ENCODE measurements around the gene C2orf68. TPM values are rescaled to one million over a fixed set of nuclear protein-coding genes. Genes with fewer than 3 reads are reported as not detected.
A peak's percentile ranks its signal among the peaks of the same experiment; 100 is the strongest.

C2orf68 gene
- total RNA-seq, 4 donors from 2014 or later, result 9.4 to 17.1 (median 14.7) TPM

DNA sequence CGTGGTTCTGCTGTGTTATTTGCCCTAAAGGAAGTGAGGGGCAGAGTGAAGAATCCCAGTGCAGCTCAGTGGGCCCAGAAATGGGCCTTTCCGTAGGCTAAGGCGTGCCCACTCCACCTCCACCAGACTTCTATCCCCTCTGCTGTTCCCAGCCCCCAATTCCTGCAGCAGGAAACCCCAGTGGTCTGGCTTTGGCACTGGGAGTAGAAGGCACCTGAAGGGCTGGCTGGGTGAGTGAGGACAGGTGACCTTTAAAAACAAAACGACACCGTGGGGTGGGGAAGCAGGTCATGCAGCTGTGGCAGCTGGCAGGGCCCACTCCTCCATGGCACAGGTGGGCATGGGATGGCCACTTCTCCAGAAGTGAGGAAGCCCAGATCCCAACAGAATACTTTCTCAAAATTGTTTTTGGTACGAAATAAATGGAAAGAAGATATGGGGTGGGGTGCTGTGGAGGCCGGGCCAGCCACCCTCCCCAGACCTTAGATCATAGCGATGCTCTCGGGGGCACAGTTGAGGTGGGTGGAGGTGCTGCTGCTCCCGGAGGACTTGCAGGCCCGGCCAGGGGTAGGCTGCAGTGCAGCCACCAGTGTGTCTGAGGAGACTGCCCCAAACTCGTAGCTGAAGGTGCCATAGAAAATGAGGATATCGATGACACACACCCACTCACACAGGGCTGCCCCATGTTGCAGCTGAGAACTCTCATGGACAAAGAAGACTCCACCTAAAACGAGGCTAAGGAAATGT is 13.1 kb downstream of the C2orf68 start:
- intact Hi-C loops (cut with DNase I), result no loop called here
- peaks cover 8 to 45% (median 12%) of the 10 kb centered on the region in 3 donors for H3K36me3 ChIP-seq
- TF ChIP-seq, protein P1, sequence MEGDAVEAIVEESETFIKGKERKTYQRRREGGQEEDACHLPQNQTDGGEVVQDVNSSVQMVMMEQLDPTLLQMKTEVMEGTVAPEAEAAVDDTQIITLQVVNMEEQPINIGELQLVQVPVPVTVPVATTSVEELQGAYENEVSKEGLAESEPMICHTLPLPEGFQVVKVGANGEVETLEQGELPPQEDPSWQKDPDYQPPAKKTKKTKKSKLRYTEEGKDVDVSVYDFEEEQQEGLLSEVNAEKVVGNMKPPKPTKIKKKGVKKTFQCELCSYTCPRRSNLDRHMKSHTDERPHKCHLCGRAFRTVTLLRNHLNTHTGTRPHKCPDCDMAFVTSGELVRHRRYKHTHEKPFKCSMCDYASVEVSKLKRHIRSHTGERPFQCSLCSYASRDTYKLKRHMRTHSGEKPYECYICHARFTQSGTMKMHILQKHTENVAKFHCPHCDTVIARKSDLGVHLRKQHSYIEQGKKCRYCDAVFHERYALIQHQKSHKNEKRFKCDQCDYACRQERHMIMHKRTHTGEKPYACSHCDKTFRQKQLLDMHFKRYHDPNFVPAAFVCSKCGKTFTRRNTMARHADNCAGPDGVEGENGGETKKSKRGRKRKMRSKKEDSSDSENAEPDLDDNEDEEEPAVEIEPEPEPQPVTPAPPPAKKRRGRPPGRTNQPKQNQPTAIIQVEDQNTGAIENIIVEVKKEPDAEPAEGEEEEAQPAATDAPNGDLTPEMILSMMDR (IDR thresholded peaks at IDR 0.05), result no peak
- TF ChIP-seq POLR2A (IDR thresholded peaks at IDR 0.05), result no peak
- no peak overlapping the region for H3K4me3 ChIP-seq
- H3K27me3 ChIP-seq, result no peaks in the 10 kb centered on the region
- H3K9me3 ChIP-seq, result no peaks in the 10 kb centered on the region
- no peak overlapping the region for H3K27ac ChIP-seq
- H3K4me1 ChIP-seq, result peaks cover 30 to 69% (median 33%) of the 10 kb centered on the region in 3 donors
- no peak for DNase-seq
- WGBS, 2 donors, result 69 to 81% methylated on average over 11 to 13 of the region's 14 CpGs

DNA sequence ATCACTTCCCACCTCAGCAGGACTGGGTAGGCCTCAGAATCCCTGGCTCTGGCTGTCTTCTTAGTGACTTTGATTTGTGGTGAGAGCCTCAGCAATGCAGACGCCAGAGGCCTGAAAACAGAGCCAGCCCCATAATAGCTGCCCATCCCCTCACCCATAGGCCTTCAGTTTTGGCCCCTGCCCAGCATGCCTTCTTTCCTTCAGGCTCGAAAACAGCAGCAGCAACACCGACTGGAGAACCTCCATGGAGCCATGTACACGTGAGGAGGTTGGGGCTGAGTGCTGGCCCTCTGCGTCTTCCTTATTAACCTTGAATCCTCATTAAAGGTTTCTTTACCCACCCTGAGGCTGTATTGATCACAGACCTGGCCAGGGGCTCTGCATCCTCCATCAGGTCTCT is 14.6 kb downstream of the C2orf68 start:
- no peak overlapping the region for H3K27ac ChIP-seq
- 77 to 83% methylated on average over 5 of the region's 5 CpGs for WGBS, 2 donors
- intact Hi-C loops (cut with DNase I), result no loop called here
- peaks cover 25 to 69% (median 31%) of the 10 kb centered on the region in 3 donors for H3K4me1 ChIP-seq
- H3K9me3 ChIP-seq, result no peaks in the 10 kb centered on the region
- H3K27me3 ChIP-seq, result no peaks in the 10 kb centered on the region
- TF ChIP-seq, protein P1 (IDR thresholded peaks at IDR 0.05), result no peak
- no peak for TF ChIP-seq POLR2A (IDR thresholded peaks at IDR 0.05)
- DNase-seq, result no peak
- H3K4me3 ChIP-seq, result no peak overlapping the region
- H3K36me3 ChIP-seq, result peaks cover 8 to 45% (median 12%) of the 10 kb centered on the region in 3 donors

DNA sequence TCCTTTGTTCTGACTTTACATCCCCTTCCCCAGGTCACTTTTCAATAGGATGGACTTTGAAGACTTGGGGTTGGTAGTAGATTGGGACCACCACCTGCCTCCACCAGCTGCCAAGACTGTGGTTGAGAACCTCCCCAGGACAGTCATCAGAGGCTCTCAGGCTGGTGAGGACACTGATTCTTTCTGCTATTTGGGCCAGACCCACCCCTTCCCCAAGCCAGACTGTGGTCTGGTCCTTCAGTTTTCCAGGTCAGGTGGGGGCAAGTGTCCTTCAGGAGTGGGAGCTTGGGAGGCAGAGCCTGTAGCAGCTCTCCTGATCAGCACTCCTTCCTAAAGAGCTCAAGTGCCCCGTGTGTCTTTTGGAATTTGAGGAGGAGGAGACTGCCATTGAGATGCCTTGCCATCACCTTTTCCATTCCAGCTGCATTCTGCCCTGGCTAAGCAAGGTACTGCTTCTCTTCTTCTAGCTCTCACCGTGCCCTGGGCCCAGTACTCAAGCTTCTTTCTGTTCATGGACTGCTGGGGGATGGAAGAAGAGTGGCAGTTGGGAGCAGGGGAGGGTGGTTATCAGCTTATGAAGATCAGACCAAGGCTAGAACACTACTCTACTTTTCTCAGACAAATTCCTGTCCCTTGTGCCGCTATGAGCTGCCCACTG is 15.3 kb downstream of the C2orf68 start:
- H3K27me3 ChIP-seq, result no peaks in the 10 kb centered on the region
- H3K4me3 ChIP-seq, result peak overlapping the region; percentile 82 to 95 (median 90)
- TF ChIP-seq POLR2A (IDR thresholded peaks at IDR 0.05), result no peak
- TF ChIP-seq, protein P1 (IDR thresholded peaks at IDR 0.05), result no peak
- peaks cover 8 to 45% (median 12%) of the 10 kb centered on the region in 3 donors for H3K36me3 ChIP-seq
- DNase-seq, result no peak
- intact Hi-C loops (cut with DNase I), result no loop called here
- WGBS, 2 donors, result 70 to 78% methylated on average over 2 of the region's 3 CpGs
- peak overlapping the region; percentile 92 to 95 (median 94) for H3K27ac ChIP-seq
- no peaks in the 10 kb centered on the region for H3K9me3 ChIP-seq
- peaks cover 25 to 70% (median 29%) of the 10 kb centered on the region in 3 donors for H3K4me1 ChIP-seq

- intact Hi-C loops (cut with DNase I), result no loop called here
- Histone ChIP-seq H3K4me1 (peaks cover 25 to 70% (median 29%) of the 10 kb centered on the region in 3 donors), H3K27me3 (no peaks in the 10 kb centered on the region), H3K4me3 (peak overlapping the region; percentile 82 to 95 (median 90)), H3K27ac (peak overlapping the region; percentile 92 to 95 (median 94)), H3K9me3 (no peaks in the 10 kb centered on the region), H3K36me3 (peaks cover 8 to 45% (median 12%) of the 10 kb centered on the region in 3 donors)
- 1 to 4% methylated on average over 10 of the region's 10 CpGs for WGBS, 2 donors
- no peak for DNase-seq
- TF ChIP-seq, protein P1 (IDR thresholded peaks at IDR 0.05), result no peak
- no peak for TF ChIP-seq POLR2A (IDR thresholded peaks at IDR 0.05)
These were observed 15.9 kb downstream of the C2orf68 start for GRCh38 chr2:85596026-85596333.
